HL-60/S4 treated with phorbol 12-myristate 13-acetate at 8.2 ng/mL for 4 days and 3 days (cell line): ENCODE results near the gene EML4.
"Not testable (repeated sequence)": the region's sequence is repeated elsewhere in the genome, so short reads cannot be mapped to it uniquely, and the experiment has no call there.

Experiments used
- in situ Hi-C: fragments of 300-500 bp; cut with MboI; formaldehyde crosslinking; loops from 2 replicates; pipeline ENCODE4 v1.15.0; 2022; ENCODE audit warnings: low sequenced_read_pairs

The EML4 gene

GRCh38 chr2:42369532-42370229 lies 200.5 kb downstream of the EML4 start:
- in situ Hi-C loops, result no loop called here

GRCh38 chr2:42371611-42372473 lies 202.7 kb downstream of the EML4 start:
- in situ Hi-C loops, result no loop called here

- in situ Hi-C loops, result no loop called here
These were observed 203.5 kb downstream of the EML4 start for GRCh38 chr2:42372474-42373200.

- in situ Hi-C loops, result no loop called here
These were observed 207.6 kb downstream of the EML4 start for GRCh38 chr2:42376758-42377157.

- in situ Hi-C loops, result no loop called here
These were observed 209.3 kb downstream of the EML4 start for GRCh38 chr2:42378415-42378814.

DNA sequence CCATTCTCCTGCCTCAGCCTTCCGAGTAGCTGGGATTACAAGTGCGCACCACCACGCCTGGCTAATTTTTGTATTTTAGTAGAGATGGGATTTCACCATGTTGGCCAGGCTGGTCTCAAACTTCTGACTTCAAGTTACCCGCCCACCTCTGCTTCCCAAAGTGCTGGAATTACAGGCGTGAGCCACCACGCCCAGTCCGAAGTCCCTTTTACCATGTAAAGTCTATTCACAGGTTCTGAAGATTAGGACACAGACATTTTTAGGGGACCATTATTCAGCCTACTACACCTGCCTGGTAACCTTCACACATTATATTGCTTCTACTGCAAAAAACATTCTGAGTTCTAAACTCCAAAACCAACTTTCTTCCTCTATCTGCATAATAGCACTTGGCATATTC lies 210.9 kb downstream of the EML4 start:
- in situ Hi-C loops, result not testable (repeated sequence)

DNA sequence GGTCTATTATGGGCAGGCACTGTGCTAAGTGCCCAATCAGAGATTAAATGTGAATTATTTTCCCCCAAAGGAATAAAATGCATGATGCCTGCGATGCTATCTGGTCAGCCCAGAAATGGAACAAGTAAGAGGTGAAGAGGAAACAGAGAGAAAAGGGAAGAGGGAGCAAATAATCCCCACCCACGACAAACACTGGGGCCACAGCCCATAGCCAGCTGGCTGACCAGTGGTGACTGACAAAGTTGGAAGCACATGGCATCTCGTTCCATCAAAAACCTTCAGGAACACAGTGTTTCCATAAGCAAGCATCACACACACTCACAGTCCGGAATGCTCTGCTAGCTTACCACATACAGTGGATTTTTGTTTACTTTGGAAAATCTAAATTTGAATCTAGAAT lies 213.0 kb downstream of the EML4 start:
- in situ Hi-C loops, result no loop called here
